ENCODE measurements around the gene TMED6. TPM values are rescaled to one million over a fixed set of nuclear protein-coding genes. Genes with fewer than 3 reads are reported as not detected.

The TMED6 gene
- total and polyA plus RNA-seq, 7 experiments from 2014 or later: 0.21 to 6.3 (median 2.4) TPM; not detected in 1

- peaks cover 19 to 67% (median 38%) of the 10 kb centered on the region in 3 experiments for H3K36me3 ChIP-seq (ENCODE audit: control insufficient read depth in 2 of 3, insufficient read depth in 3 of 3, low read length in 3 of 3)
- no peak for DNase-seq
Observed at GRCh38 chr16:69315486-69316311, 35.9 kb downstream of the TMED6 start.

DNA sequence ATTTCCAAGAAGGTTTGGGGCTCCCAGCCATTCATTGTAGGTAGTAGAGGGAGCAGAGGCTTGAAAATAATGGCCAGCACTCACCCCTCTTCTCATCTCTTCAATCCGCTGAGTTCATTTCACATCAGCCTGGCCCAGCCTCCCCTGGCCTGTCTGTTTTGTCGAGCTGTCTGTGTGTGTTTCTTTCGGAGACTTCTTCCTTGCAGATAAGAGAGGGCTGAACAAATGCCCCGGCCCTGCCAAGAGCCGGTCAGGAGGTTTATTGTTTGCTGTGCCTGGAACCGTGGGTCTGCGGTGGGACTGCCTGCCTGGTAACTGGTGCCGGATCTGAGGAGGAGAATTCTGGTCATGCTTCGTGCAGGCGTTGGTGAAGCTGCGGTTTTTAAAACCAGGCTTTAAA is 37.1 kb downstream of the TMED6 start:
- Histone ChIP-seq H3K4me3 (ENCODE audit: low read length) (no peak overlapping the region), H3K9me3 (ENCODE audit: control insufficient read depth in 2 of 3, low read length in 3 of 3) (no peaks in the 10 kb centered on the region), H3K27me3 (ENCODE audit: control insufficient read depth in 2 of 2, insufficient read depth in 2 of 2, low read length in 2 of 2) (no peaks in the 10 kb centered on the region), H3K27ac (ENCODE audit: low read depth, low read length) (peak overlapping the region; percentile 13), H3K4me1 (ENCODE audit: control insufficient read depth in 2 of 2, insufficient read depth in 2 of 2, low read length in 2 of 2) (peaks cover 8 to 10% of the 10 kb centered on the region in 2 donors), H3K36me3 (ENCODE audit: control insufficient read depth in 2 of 3, insufficient read depth in 3 of 3, low read length in 3 of 3) (peaks cover 8 to 55% (median 26%) of the 10 kb centered on the region in 3 experiments)
- no peak overlapping the region for H3K4me3 Mint-ChIP-seq
- no peak for ATAC-seq
- peaks cover 0 to 2% (median 0%) of the 10 kb centered on the region in 11 donors for H3K9me3 Mint-ChIP-seq
- peak overlapping the region in 1 of 9 donors; percentile 56 for H3K27ac Mint-ChIP-seq
- ChIA-PET POLR2A (interaction anchor here (1.1 to 5.7 kb wide), 4 partner anchors 10 to 26 kb away, joined by 3 to 42 read pairs (median 6); partner anchors contain the start of gene PDF), CTCF (interaction anchor here (0.5 kb wide), 1 partner anchor 393 kb away, joined by 3 read pairs; no protein-coding TSS in a partner anchor)
- no peak for DNase-seq
- H3K4me1 Mint-ChIP-seq: peaks cover 17 to 38% (median 29%) of the 10 kb centered on the region in 7 donors
- no peaks in the 10 kb centered on the region for H3K27me3 Mint-ChIP-seq
- H3K36me3 Mint-ChIP-seq: peaks cover 0 to 18% (median 3%) of the 10 kb centered on the region in 5 donors
- intact Hi-C loops (cut with micrococcal nuclease): no loop called here

More at GRCh38 chr16:69315486-69316311, 35.9 kb downstream of the TMED6 start:
- H3K27ac ChIP-seq (ENCODE audit: low read depth, low read length): no peak overlapping the region
- POLR2A ChIA-PET: interaction anchor here (0.6 to 5.7 kb wide), 5 partner anchors 8 to 101 kb away, joined by 3 to 42 read pairs (median 3); partner anchors contain the start of gene PDF
- Mint-ChIP-seq H3K4me1 (peaks cover 17 to 35% (median 26%) of the 10 kb centered on the region in 7 donors), H3K9me3 (peaks cover 0 to 2% (median 0%) of the 10 kb centered on the region in 11 donors), H3K27ac (peak overlapping the region in 1 of 9 donors; percentile 66), H3K27me3 (no peaks in the 10 kb centered on the region), H3K4me3 (peak overlapping the region in 1 of 10 donors; percentile 29), H3K36me3 (peaks cover 0 to 22% (median 5%) of the 10 kb centered on the region in 5 donors)
- intact Hi-C loops (cut with micrococcal nuclease): no loop called here
- CTCF ChIA-PET: no interaction called here
- no peaks in the 10 kb centered on the region for H3K9me3 ChIP-seq (ENCODE audit: control insufficient read depth in 2 of 3, low read length in 3 of 3)
- H3K27me3 ChIP-seq (ENCODE audit: control insufficient read depth in 2 of 2, insufficient read depth in 2 of 2, low read length in 2 of 2): no peaks in the 10 kb centered on the region
- no peak for ATAC-seq
- peaks cover 4 to 5% of the 10 kb centered on the region in 2 donors for H3K4me1 ChIP-seq (ENCODE audit: control insufficient read depth in 2 of 2, insufficient read depth in 2 of 2, low read length in 2 of 2)
- no peak overlapping the region for H3K4me3 ChIP-seq (ENCODE audit: low read length)

- CTCF ChIA-PET: interaction anchor here (1.8 kb wide), 1 partner anchor 15 kb away, joined by 4 read pairs; no protein-coding TSS in a partner anchor
- peak overlapping the region; percentile 28 to 100 (median 75) for H3K4me3 Mint-ChIP-seq
- POLR2A ChIA-PET: interaction anchor here (5.7 kb wide), 1 partner anchor 16 kb away, joined by 42 read pairs; the partner anchor contains the start of gene PDF
- H3K9me3 Mint-ChIP-seq: peaks cover 0 to 2% (median 0%) of the 10 kb centered on the region in 11 donors
- intact Hi-C loops (cut with micrococcal nuclease): no loop called here
- DNase-seq (no peak), ATAC-seq (no peak)
- H3K27me3 Mint-ChIP-seq: no peaks in the 10 kb centered on the region
- no peak overlapping the region for H3K27ac ChIP-seq (ENCODE audit: low read depth, low read length)
- H3K4me1 ChIP-seq (ENCODE audit: control insufficient read depth in 2 of 2, insufficient read depth in 2 of 2, low read length in 2 of 2): peaks cover 8 to 10% of the 10 kb centered on the region in 2 donors
- H3K9me3 ChIP-seq (ENCODE audit: control insufficient read depth in 2 of 3, low read length in 3 of 3): no peaks in the 10 kb centered on the region
- H3K4me1 Mint-ChIP-seq: peaks cover 17 to 36% (median 29%) of the 10 kb centered on the region in 7 donors
- peaks cover 0 to 15% (median 0%) of the 10 kb centered on the region in 5 donors for H3K36me3 Mint-ChIP-seq
- no peak overlapping the region for H3K4me3 ChIP-seq (ENCODE audit: low read length)
- H3K36me3 ChIP-seq (ENCODE audit: control insufficient read depth in 2 of 3, insufficient read depth in 3 of 3, low read length in 3 of 3): peaks cover 0 to 44% (median 22%) of the 10 kb centered on the region in 3 experiments
- peak overlapping the region in 8 of 9 donors; percentile 12 to 87 (median 74) for H3K27ac Mint-ChIP-seq
- H3K27me3 ChIP-seq (ENCODE audit: control insufficient read depth in 2 of 2, insufficient read depth in 2 of 2, low read length in 2 of 2): no peaks in the 10 kb centered on the region
Observed at GRCh38 chr16:69313469-69313868, 38.1 kb downstream of the TMED6 start.

GRCh38 chr16:69311533-69312387 is 39.8 kb downstream of the TMED6 start:
- intact Hi-C loops (cut with micrococcal nuclease): loop anchor here (1.0 kb wide), 11 partner anchors 12 to 468 kb away; partner anchors contain the start of genes CHTF8 (in 2 of the 2), COG8 (in 2 of the 2), CYB5B (in 2 of the 2) and NIP7 (in 2 of the 2)
- Mint-ChIP-seq H3K4me1 (peaks cover 17 to 36% (median 29%) of the 10 kb centered on the region in 7 donors), H3K27ac (peak overlapping the region; percentile 92 to 99 (median 94)), H3K4me3 (peak overlapping the region; percentile 90 to 100 (median 99)), H3K36me3 (peaks cover 0 to 15% (median 0%) of the 10 kb centered on the region in 5 donors), H3K27me3 (no peaks in the 10 kb centered on the region), H3K9me3 (peaks cover 0 to 2% (median 0%) of the 10 kb centered on the region in 11 donors)
- Histone ChIP-seq H3K36me3 (ENCODE audit: control insufficient read depth in 2 of 3, insufficient read depth in 3 of 3, low read length in 3 of 3) (peaks cover 0 to 31% (median 17%) of the 10 kb centered on the region in 3 experiments), H3K9me3 (ENCODE audit: control insufficient read depth in 2 of 3, low read length in 3 of 3) (no peaks in the 10 kb centered on the region), H3K4me1 (ENCODE audit: control insufficient read depth in 2 of 2, insufficient read depth in 2 of 2, low read length in 2 of 2) (peaks cover 8 to 10% of the 10 kb centered on the region in 2 donors), H3K4me3 (ENCODE audit: low read length) (peak overlapping the region; percentile 74), H3K27me3 (ENCODE audit: control insufficient read depth in 2 of 2, insufficient read depth in 2 of 2, low read length in 2 of 2) (no peaks in the 10 kb centered on the region), H3K27ac (ENCODE audit: low read depth, low read length) (peak overlapping the region; percentile 94)
- ChIA-PET CTCF (interaction anchor here (1.8 kb wide), 1 partner anchor 17 kb away, joined by 4 read pairs; no protein-coding TSS in a partner anchor), POLR2A (interaction anchor here (1.2 to 5.7 kb wide), 3 partner anchors 18 to 29 kb away, joined by 4 to 42 read pairs (median 5); partner anchors contain the start of gene PDF)
- ATAC-seq (peak; percentile 40), DNase-seq (no peak)

- Mint-ChIP-seq H3K27ac (peak within 1 kb of the TSS; percentile 92 to 99 (median 95)), H3K4me3 (peak within 1 kb of the TSS; percentile 90 to 100 (median 99)), H3K4me1 (peaks cover 17 to 36% (median 29%) of the 10 kb centered on the region in 7 donors), H3K36me3 (peaks cover 0 to 8% (median 0%) of the 10 kb centered on the region in 5 donors), H3K9me3 (peaks cover 0 to 2% (median 0%) of the 10 kb centered on the region in 11 donors), H3K27me3 (no peaks in the 10 kb centered on the region)
- Histone ChIP-seq H3K27ac (ENCODE audit: low read depth, low read length) (peak within 1 kb of the TSS; percentile 94), H3K36me3 (ENCODE audit: control insufficient read depth in 2 of 3, insufficient read depth in 3 of 3, low read length in 3 of 3) (peaks cover 0 to 22% (median 8%) of the 10 kb centered on the region in 3 experiments), H3K9me3 (ENCODE audit: control insufficient read depth in 2 of 3, low read length in 3 of 3) (no peaks in the 10 kb centered on the region), H3K4me3 (ENCODE audit: low read length) (peak within 1 kb of the TSS; percentile 74), H3K4me1 (ENCODE audit: control insufficient read depth in 2 of 2, insufficient read depth in 2 of 2, low read length in 2 of 2) (peaks cover 8 to 10% of the 10 kb centered on the region in 2 donors), H3K27me3 (ENCODE audit: control insufficient read depth in 2 of 2, insufficient read depth in 2 of 2, low read length in 2 of 2) (no peaks in the 10 kb centered on the region)
- ChIA-PET CTCF (interaction anchor here (0.5 to 0.7 kb wide), 5 partner anchors 10 to 1026 kb away, joined by 3 to 4 read pairs (median 3); partner anchors contain the start of gene PDF), POLR2A (interaction anchor here (0.8 to 2.3 kb wide), 9 partner anchors 10 to 178 kb away, joined by 3 to 8 read pairs (median 4); partner anchors contain the start of gene COG8)
- DNase-seq (peak; percentile 95 to 99 (median 97)), ATAC-seq (peak; percentile 99)
- intact Hi-C loops (cut with micrococcal nuclease): loop anchor here (1.0 kb wide), 11 partner anchors 12 to 468 kb away; partner anchors contain the start of genes CHTF8 (in 2 of the 2), COG8 (in 2 of the 2), CYB5B (in 2 of the 2) and NIP7 (in 2 of the 2)
Observed at GRCh38 chr16:69310653-69311532, 40.7 kb downstream of the TMED6 start, which contains the start of gene VPS4A. Gene VPS4A, plus strand, starts transcription at chr16:69311350. Its CDS starts 162 bp downstream, at chr16:69311512.
